PC-9 (cell line): Measurements from ENCODE around the gene C1orf94. TPM values are rescaled to one million over a fixed set of nuclear protein-coding genes. Genes with fewer than 3 reads are reported as not detected.

Experiments used
- BruUV-seq: library from RNA; stranded (reverse); fragments of 400-500 nt; replicated peaks from 2 replicates; lab custom pipeline; 2021; lab: Mats Ljungman, UMichigan
- CTCF ChIA-PET: fragments of 300-600 bp; sonication (Branson Sonifier 250); formaldehyde crosslinking; loops from one replicate; lab custom pipeline; 2022; ENCODE audit warnings: antibody characterized with exemption; lab: Charles Lee
- POLR2A ChIA-PET: fragments of 300-600 bp; sonication (Branson Sonifier 250); formaldehyde crosslinking; loops from one replicate; lab custom pipeline; 2022; ENCODE audit warnings: antibody characterized with exemption; ENCODE audit not compliant: unreplicated experiment; lab: Charles Lee
- DNase-seq, 2 experiments: peaks; one replicate each; pipeline versions ENCODE4 v3.0.0 to v3.0.0-alpha.2; 2015 to 2022; ENCODE audit warnings: mixed read lengths in 1 of 2
- H2AFZ ChIP-seq: fragments of 200-600 bp; sonication (generic); 2 replicates; pipeline ENCODE4 v1.8.1; 2017; ENCODE audit warnings: antibody characterized with exemption
- H3F3A ChIP-seq: fragments of 200-600 bp; sonication (generic); 2 replicates; pipeline ENCODE4 v1.8.1; 2017; ENCODE audit warnings: antibody characterized with exemption, mild to moderate bottlenecking, low read depth; ENCODE audit not compliant: insufficient read depth
- H3K27ac ChIP-seq: fragments of 200-600 bp; sonication (generic); 2 replicates; pipeline ENCODE4 v1.6.1; 2016; ENCODE audit warnings: mixed run types
- H3K27me3 ChIP-seq: fragments of 200-600 bp; sonication (generic); 2 replicates; pipeline ENCODE4 v1.6.1; 2016; ENCODE audit warnings: low read depth, mixed run types; ENCODE audit not compliant: insufficient read depth
- H3K36me3 ChIP-seq: fragments of 200-600 bp; sonication (generic); 2 replicates; pipeline ENCODE4 v1.6.1; 2016; ENCODE audit warnings: low read depth, mixed run types
- H3K4me1 ChIP-seq: fragments of 200-600 bp; sonication (generic); replicated peaks from 2 replicates; pipeline ENCODE4 v1.6.1; 2016; ENCODE audit warnings: mixed run types; ENCODE audit not compliant: insufficient read depth
- H3K4me2 ChIP-seq: fragments of 200-600 bp; sonication (generic); 2 replicates; pipeline ENCODE4 v1.6.1; 2017; ENCODE audit warnings: mixed run types
- H3K4me3 ChIP-seq: fragments of 200-600 bp; sonication (generic); 2 replicates; pipeline ENCODE4 v1.6.1; 2016; ENCODE audit warnings: mixed run types
- H3K79me2 ChIP-seq: fragments of 200-600 bp; sonication (generic); 2 replicates; pipeline ENCODE4 v1.6.1; 2017; ENCODE audit warnings: low read depth, mixed run types
- H3K9me2 ChIP-seq: fragments of 200-600 bp; sonication (generic); 2 replicates; pipeline ENCODE4 v1.8.1; 2017; ENCODE audit warnings: mild to moderate bottlenecking; ENCODE audit not compliant: insufficient read depth
- H3K9me3 ChIP-seq: fragments of 200-600 bp; sonication (generic); 2 replicates; pipeline ENCODE4 v1.8.1; 2016; ENCODE audit warnings: low read depth; ENCODE audit not compliant: insufficient read depth
- H4K20me1 ChIP-seq: fragments of 200-600 bp; sonication (generic); 2 replicates; pipeline ENCODE4 v1.8.1; 2017; ENCODE audit not compliant: insufficient read depth
- EZH2 ChIP-seq: fragments of 200-600 bp; sonication (generic); IDR thresholded peaks from 2 replicates; pipeline ENCODE4 v1.8.0; 2017; ENCODE audit warnings: antibody characterized with exemption, low read depth
- intact Hi-C: fragments of 100-400 bp; cut with micrococcal nuclease; formaldehyde crosslinking; loops from one replicate; pipeline ENCODE4 v1.10.0; 2022; ENCODE audit not compliant: unreplicated experiment
- total RNA-seq: library from RNA; stranded (reverse); gene quantifications from 2 replicates; pipeline ENCODE4 v1.2.3, GENCODE V29; 2021
- TF ChIP-seq, protein P1 (sequence below): fragments of 200-600 bp; sonication (generic); conservative IDR thresholded peaks from 2 replicates; pipeline ENCODE4 v1.6.1; 2017; ENCODE audit warnings: mixed run types, antibody characterized with exemption, mild to moderate bottlenecking, moderate library complexity

C1orf94 gene
- total RNA-seq, 1 experiment from 2014 or later = not detected

DNA sequence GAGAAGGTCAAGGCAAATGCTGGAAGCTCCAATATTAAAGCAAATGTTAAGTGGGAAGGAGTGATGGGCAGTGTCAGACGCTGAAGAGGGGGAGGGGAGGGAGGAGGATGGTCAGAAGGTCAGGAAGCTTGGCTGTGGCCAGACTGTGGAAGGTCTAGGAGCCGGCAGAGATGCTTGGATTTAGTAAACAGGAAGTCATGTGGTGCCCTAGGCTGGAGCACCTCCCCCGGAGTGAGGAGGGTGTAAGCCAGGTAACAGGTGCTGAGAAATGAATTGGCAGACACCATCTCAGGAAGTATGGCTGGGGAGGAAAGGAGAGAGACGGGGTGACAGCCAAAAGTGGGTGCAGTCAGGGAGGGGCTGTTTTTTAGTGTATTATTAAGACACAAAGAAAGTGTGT, 29.4 kb upstream of the C1orf94 start:
- Histone ChIP-seq H3K36me3 (no peaks in the 10 kb centered on the region), H3F3A (no peaks in the 10 kb centered on the region), H3K79me2 (no peaks in the 10 kb centered on the region), H3K9me3 (no peaks in the 10 kb centered on the region), H2AFZ (no peak overlapping the region), H3K27me3 (peaks cover 36% of the 10 kb centered on the region), H4K20me1 (no peaks in the 10 kb centered on the region), H3K27ac (no peak overlapping the region), H3K4me2 (no peak overlapping the region), H3K4me3 (no peak overlapping the region), H3K4me1 (no peaks in the 10 kb centered on the region), H3K9me2 (no peaks in the 10 kb centered on the region)
- TF ChIP-seq, protein P1, sequence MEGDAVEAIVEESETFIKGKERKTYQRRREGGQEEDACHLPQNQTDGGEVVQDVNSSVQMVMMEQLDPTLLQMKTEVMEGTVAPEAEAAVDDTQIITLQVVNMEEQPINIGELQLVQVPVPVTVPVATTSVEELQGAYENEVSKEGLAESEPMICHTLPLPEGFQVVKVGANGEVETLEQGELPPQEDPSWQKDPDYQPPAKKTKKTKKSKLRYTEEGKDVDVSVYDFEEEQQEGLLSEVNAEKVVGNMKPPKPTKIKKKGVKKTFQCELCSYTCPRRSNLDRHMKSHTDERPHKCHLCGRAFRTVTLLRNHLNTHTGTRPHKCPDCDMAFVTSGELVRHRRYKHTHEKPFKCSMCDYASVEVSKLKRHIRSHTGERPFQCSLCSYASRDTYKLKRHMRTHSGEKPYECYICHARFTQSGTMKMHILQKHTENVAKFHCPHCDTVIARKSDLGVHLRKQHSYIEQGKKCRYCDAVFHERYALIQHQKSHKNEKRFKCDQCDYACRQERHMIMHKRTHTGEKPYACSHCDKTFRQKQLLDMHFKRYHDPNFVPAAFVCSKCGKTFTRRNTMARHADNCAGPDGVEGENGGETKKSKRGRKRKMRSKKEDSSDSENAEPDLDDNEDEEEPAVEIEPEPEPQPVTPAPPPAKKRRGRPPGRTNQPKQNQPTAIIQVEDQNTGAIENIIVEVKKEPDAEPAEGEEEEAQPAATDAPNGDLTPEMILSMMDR = no peak
- TF ChIP-seq EZH2 = no peak
- no TSS peak for BruUV-seq
- CTCF ChIA-PET = no interaction called here
- intact Hi-C loops = no loop called here
- POLR2A ChIA-PET = no interaction called here
- no peak for DNase-seq

DNA sequence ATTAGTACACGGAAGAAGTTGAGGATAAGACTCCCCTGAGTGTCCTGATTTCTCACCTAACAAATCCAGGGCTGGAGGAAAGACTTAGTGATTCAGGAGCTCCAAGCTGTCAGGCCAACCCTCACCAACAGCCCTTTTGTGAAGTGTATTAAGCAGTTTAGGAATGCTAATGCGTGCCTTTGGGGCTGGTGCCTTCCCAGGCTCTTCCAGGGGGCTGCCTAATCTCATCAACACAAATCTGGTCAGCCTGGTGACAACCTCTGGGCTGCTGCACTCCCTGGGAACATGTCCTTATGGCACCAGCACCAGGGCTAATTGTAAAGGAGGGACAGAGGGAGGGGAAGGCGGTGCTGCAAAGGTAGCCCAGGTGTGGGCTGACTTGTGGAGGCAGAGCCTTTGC, 27.2 kb upstream of the C1orf94 start:
- Histone ChIP-seq H3K4me1 (no peaks in the 10 kb centered on the region), H2AFZ (no peak overlapping the region), H3K9me3 (no peaks in the 10 kb centered on the region), H3K79me2 (no peaks in the 10 kb centered on the region), H3F3A (no peaks in the 10 kb centered on the region), H3K36me3 (no peaks in the 10 kb centered on the region), H3K4me2 (no peak overlapping the region), H4K20me1 (no peaks in the 10 kb centered on the region), H3K9me2 (no peaks in the 10 kb centered on the region), H3K27me3 (peaks cover 29% of the 10 kb centered on the region), H3K4me3 (no peak overlapping the region), H3K27ac (no peak overlapping the region)
- BruUV-seq = no TSS peak
- CTCF ChIA-PET = no interaction called here
- no peak for TF ChIP-seq EZH2
- TF ChIP-seq, protein P1 = no peak
- intact Hi-C loops = no loop called here
- DNase-seq = no peak
- POLR2A ChIA-PET = no interaction called here

DNA sequence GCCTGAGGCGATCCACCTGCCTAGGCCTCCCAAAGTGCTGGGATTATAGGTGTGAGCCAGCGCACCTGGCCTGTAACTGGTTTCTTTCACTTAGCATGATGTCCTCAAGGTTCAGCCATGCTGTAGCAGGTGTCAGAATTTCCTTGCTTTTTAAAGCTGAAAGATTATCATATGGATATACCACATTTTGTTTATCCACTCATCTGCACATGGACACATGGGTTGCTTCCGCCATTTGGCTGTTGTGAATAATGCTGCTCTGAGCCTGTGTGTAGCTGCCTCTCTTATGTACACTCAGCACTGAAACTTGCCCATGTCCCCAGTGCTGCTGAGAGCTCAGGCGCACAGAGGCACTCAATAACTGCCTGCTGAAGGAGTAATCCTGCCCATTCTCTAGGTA, 23.5 kb upstream of the C1orf94 start:
- H3K4me3 ChIP-seq = no peak overlapping the region
- CTCF ChIA-PET = no interaction called here
- no TSS peak for BruUV-seq
- TF ChIP-seq, protein P1 = no peak
- TF ChIP-seq EZH2 = no peak
- H3K79me2 ChIP-seq = no peaks in the 10 kb centered on the region
- intact Hi-C loops = no loop called here
- H3F3A ChIP-seq = no peaks in the 10 kb centered on the region
- H2AFZ ChIP-seq = no peak overlapping the region
- DNase-seq = no peak
- peaks cover 9% of the 10 kb centered on the region for H3K27me3 ChIP-seq
- POLR2A ChIA-PET = no interaction called here
- no peaks in the 10 kb centered on the region for H4K20me1 ChIP-seq
- no peak overlapping the region for H3K4me2 ChIP-seq
- H3K36me3 ChIP-seq = no peaks in the 10 kb centered on the region
- no peaks in the 10 kb centered on the region for H3K9me3 ChIP-seq
- no peak overlapping the region for H3K27ac ChIP-seq
- no peaks in the 10 kb centered on the region for H3K9me2 ChIP-seq
- H3K4me1 ChIP-seq = no peaks in the 10 kb centered on the region
